ENCODE results near the gene NAP1L4. TPM values are rescaled to one million over a fixed set of nuclear protein-coding genes. Genes with fewer than 3 reads are reported as not detected.

Gene NAP1L4
- total RNA-seq, 1 experiment from 2014 or later = 212 TPM

DNA sequence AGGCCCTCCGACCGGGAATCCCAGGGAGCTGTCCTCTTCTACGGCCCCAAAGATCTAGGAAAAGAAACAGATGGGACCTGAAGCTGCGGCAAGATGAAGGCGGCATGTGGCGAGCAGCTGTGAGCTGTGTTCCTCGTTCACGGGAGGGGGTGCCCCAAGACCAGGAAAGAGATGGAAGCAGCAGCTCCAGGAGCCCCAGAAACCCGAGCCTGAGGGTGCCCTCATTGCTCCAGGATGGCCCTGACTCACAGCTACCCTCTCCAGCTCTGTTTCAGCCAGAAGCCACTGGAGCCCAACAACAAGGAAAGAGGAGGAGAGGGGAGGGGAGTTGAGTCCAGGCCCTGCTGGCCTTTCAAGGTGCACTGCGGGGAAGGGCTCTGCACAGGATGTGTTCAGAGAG, 23.7 kb upstream of the NAP1L4 start:
- H3T11ph ChIP-seq (ENCODE audit: low read length) = no peak overlapping the region
- no peak overlapping the region for H2BK12ac ChIP-seq (ENCODE audit: insufficient read length, low read depth, low read length)
- no peak overlapping the region for H3K18ac ChIP-seq (ENCODE audit: insufficient read length, low read depth, low read length)
- H2BK5ac ChIP-seq (ENCODE audit: insufficient read length, low read length) = no peak overlapping the region
- H3K79me2 ChIP-seq (ENCODE audit: insufficient read depth, low read length) = no peaks in the 10 kb centered on the region
- no peak overlapping the region for H3K27ac ChIP-seq (ENCODE audit: insufficient read length, low read depth, low read length)
- Mint-ChIP-seq H3K27me3 (ENCODE audit: low read depth) (no peaks in the 10 kb centered on the region), H3K36me3 (ENCODE audit: insufficient read depth in 1 of 3, low read depth in 3 of 3) (peaks cover 39 to 93% (median 80%) of the 10 kb centered on the region in 3 experiments), H3K9me3 (no peaks in the 10 kb centered on the region), H3K4me3 (no peak overlapping the region), H3K27ac (no peak overlapping the region; a peak in 1 of 7 replicates), H3K4me1 (no peaks in the 10 kb centered on the region)
- H3K79me1 ChIP-seq (ENCODE audit: insufficient read depth, low read depth, low read length, poor library complexity, severe bottlenecking) = no peaks in the 10 kb centered on the region
- H4K91ac ChIP-seq (ENCODE audit: insufficient read length, low read depth, low read length) = no peak overlapping the region
- no CpG with 5 or more reads among the region's 10 CpGs for WGBS (ENCODE audit: extremely low coverage, insufficient read length, low lambda C conversion rate)
- H2BK20ac ChIP-seq (ENCODE audit: low read depth, low read length, poor library complexity, severe bottlenecking) = no peak overlapping the region
- no peaks in the 10 kb centered on the region for H4K20me1 ChIP-seq (ENCODE audit: control insufficient read depth, insufficient read depth, insufficient read length)
- H3K23me2 ChIP-seq (ENCODE audit: insufficient read length, low read depth, low read length, poor library complexity, severe bottlenecking) = no peaks in the 10 kb centered on the region
- H3K4ac ChIP-seq (ENCODE audit: low read depth, low read length) = no peak overlapping the region
- H2BK120ac ChIP-seq (ENCODE audit: low read depth, low read length, poor library complexity, severe bottlenecking) = no peak overlapping the region
- no peaks in the 10 kb centered on the region for H3K4me1 ChIP-seq (ENCODE audit: insufficient read depth, low read length)
- no peak overlapping the region for H2BK15ac ChIP-seq (ENCODE audit: low read depth, low read length)
- TF ChIP-seq, protein P1, sequence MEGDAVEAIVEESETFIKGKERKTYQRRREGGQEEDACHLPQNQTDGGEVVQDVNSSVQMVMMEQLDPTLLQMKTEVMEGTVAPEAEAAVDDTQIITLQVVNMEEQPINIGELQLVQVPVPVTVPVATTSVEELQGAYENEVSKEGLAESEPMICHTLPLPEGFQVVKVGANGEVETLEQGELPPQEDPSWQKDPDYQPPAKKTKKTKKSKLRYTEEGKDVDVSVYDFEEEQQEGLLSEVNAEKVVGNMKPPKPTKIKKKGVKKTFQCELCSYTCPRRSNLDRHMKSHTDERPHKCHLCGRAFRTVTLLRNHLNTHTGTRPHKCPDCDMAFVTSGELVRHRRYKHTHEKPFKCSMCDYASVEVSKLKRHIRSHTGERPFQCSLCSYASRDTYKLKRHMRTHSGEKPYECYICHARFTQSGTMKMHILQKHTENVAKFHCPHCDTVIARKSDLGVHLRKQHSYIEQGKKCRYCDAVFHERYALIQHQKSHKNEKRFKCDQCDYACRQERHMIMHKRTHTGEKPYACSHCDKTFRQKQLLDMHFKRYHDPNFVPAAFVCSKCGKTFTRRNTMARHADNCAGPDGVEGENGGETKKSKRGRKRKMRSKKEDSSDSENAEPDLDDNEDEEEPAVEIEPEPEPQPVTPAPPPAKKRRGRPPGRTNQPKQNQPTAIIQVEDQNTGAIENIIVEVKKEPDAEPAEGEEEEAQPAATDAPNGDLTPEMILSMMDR (conservative IDR thresholded peaks at IDR 0.05) = no peak
- no peaks in the 10 kb centered on the region for H3K9me3 ChIP-seq (ENCODE audit: control insufficient read depth, low read depth, low read length)
- H2AFZ ChIP-seq (ENCODE audit: low read length) = no peak overlapping the region
- no peak overlapping the region for H4K8ac ChIP-seq (replicated peaks; ENCODE audit: insufficient read length, low read depth, low read length)
- H3K27me3 ChIP-seq (ENCODE audit: insufficient read depth, low read length) = no peaks in the 10 kb centered on the region
- H3K9ac ChIP-seq (ENCODE audit: extremely low read depth, insufficient read length, low read length) = no peak overlapping the region
- H2AK5ac ChIP-seq (ENCODE audit: insufficient read length, low read length) = no peak overlapping the region
- no peak overlapping the region for H4K5ac ChIP-seq (ENCODE audit: insufficient read length, low read depth, low read length)
- no peak for DNase-seq
- H3K56ac ChIP-seq (ENCODE audit: insufficient read length, low read depth, low read length) = no peak overlapping the region
- no peak overlapping the region for H3K4me2 ChIP-seq (ENCODE audit: insufficient read depth, insufficient read length, low read length)
- H3K23ac ChIP-seq (ENCODE audit: insufficient read length, low read depth, low read length) = no peak overlapping the region
- no peak overlapping the region for H3K14ac ChIP-seq (ENCODE audit: insufficient read depth, low read length)

Data from H9 (cell line).